GM21526 (cell line): ENCODE results near the gene KRT10.
"Not testable (repeated sequence)": the region's sequence is repeated elsewhere in the genome, so short reads cannot be mapped to it uniquely, and the experiment has no call there.

Source experiments
- ATAC-seq: cut with Tn5 transposase; IDR thresholded peaks from one replicate; pipeline ENCODE4 v1.9.1; 2021; ENCODE audit warnings: moderate library complexity; ENCODE audit not compliant: unreplicated experiment, low FRiP score

The KRT10 gene

GRCh38 chr17:40822132-40822812 is at the start of gene KRT10:
Gene KRT10 (minus strand): TSS chr17:40822614. CDS start chr17:40822585, 29 bp downstream.
- ATAC-seq: no peak

GRCh38 chr17:40871316-40871715 is 48.9 kb upstream of the KRT10 start:
- ATAC-seq: no peak

- ATAC-seq: no peak
Observed at GRCh38 chr17:40870136-40870535, 47.7 kb upstream of the KRT10 start.

- no peak for ATAC-seq
Observed at GRCh38 chr17:40866838-40867237, 44.4 kb upstream of the KRT10 start, which contains the start of gene KRT12. Gene KRT12 (minus strand): TSS chr17:40867223. CDS start chr17:40867186, 37 bp downstream.

- no peak for ATAC-seq
Observed at GRCh38 chr17:40864661-40865390, 42.4 kb upstream of the KRT10 start.

GRCh38 chr17:40862985-40863733 is 40.7 kb upstream of the KRT10 start:
- no peak for ATAC-seq

GRCh38 chr17:40859536-40859935 is 37.1 kb upstream of the KRT10 start:
- no peak for ATAC-seq

GRCh38 chr17:40858667-40859066 is 36.3 kb upstream of the KRT10 start:
- not testable (repeated sequence) for ATAC-seq

- no peak for ATAC-seq
Observed at GRCh38 chr17:40857535-40857934, 35.1 kb upstream of the KRT10 start.

- no peak for ATAC-seq
Observed at GRCh38 chr17:40854175-40854814, 31.9 kb upstream of the KRT10 start.

GRCh38 chr17:40852364-40852763 is 29.9 kb upstream of the KRT10 start:
- no peak for ATAC-seq

GRCh38 chr17:40850293-40850972 is 28.0 kb upstream of the KRT10 start:
- no peak for ATAC-seq

GRCh38 chr17:40849723-40850122 is 27.3 kb upstream of the KRT10 start:
- no peak for ATAC-seq

GRCh38 chr17:40848583-40849235 is 26.3 kb upstream of the KRT10 start:
- ATAC-seq: no peak

GRCh38 chr17:40846515-40847144 is 24.2 kb upstream of the KRT10 start:
- ATAC-seq: no peak

- ATAC-seq: no peak
Observed at GRCh38 chr17:40844671-40845107, 22.3 kb upstream of the KRT10 start.

GRCh38 chr17:40843242-40843641 is 20.8 kb upstream of the KRT10 start:
- ATAC-seq: no peak

GRCh38 chr17:40841246-40841645 is 18.8 kb upstream of the KRT10 start:
- no peak for ATAC-seq

GRCh38 chr17:40839194-40839593 is 16.8 kb upstream of the KRT10 start:
- no peak for ATAC-seq
